Measurements from ENCODE around the gene NOC4L.

- TF ChIP-seq CTCF (IDR thresholded peaks at IDR 0.05; ENCODE audit: extremely low read depth in 1 of 2, insufficient read depth in 1 of 2, low read depth in 1 of 2, low read length in 2 of 2): no peak
- no peak for TF ChIP-seq EZH2 (IDR thresholded peaks at IDR 0.05; ENCODE audit: borderline replicate concordance, low read depth, low read length, severe bottlenecking)
- no peak for TF ChIP-seq POLR2AphosphoS5 (IDR thresholded peaks at IDR 0.05; ENCODE audit: insufficient read depth, low read depth, low read length)
Observed at GRCh38 chr12:132171293-132171967, 27.2 kb downstream of the NOC4L start.
